HCT116 (cell line): Measurements from ENCODE around the gene F2RL1. TPM values are rescaled to one million over a fixed set of nuclear protein-coding genes. Genes with fewer than 3 reads are reported as not detected.

Experiments used
- ATAC-seq: fragments of 200-7000 bp; cut with Tn5 transposase; 2 replicates; pipeline ENCODE4 v1.9.1; 2020; ENCODE audit warnings: mild to moderate bottlenecking, moderate library complexity
- BruUV-seq: library from RNA; stranded (reverse); fragments of 400-500 nt; replicated peaks from 2 replicates; lab custom pipeline; 2021; lab: Mats Ljungman, UMichigan
- CTCF ChIA-PET: fragments of 300-600 bp; sonication (Branson Sonifier 250); formaldehyde crosslinking; loops from one replicate; lab custom pipeline; 2021; ENCODE audit warnings: antibody characterized with exemption; lab: Charles Lee
- POLR2A ChIA-PET: fragments of 300-600, 350-600 bp; sonication (Branson Sonifier 250); formaldehyde crosslinking; loops from one replicate; lab custom pipeline; 2021; ENCODE audit warnings: antibody characterized with exemption; lab: Charles Lee
- RAD21 ChIA-PET, 2 experiments: fragments of 300-600 bp; sonication (Branson Sonifier 250); formaldehyde crosslinking; loops; one replicate each; lab custom pipeline; 2023; ENCODE audit warnings: low total read pairs in 2 of 2; ENCODE audit not compliant: uncharacterized antibody in 2 of 2, unreplicated experiment in 2 of 2, low non-redundant PET in 1 of 2; lab: Charles Lee
- DNase-seq: peaks from one replicate; pipeline ENCODE4 v3.0.0-alpha.2; 2010; ENCODE audit warnings: low read depth, low spot score
- H2AFZ ChIP-seq: fragments of 200-600 bp; shearing (Covaris generic), sonication (generic); 2 replicates; pipeline ENCODE4 v1.6.1; 2017; ENCODE audit warnings: low read depth, mixed run types, mixed read lengths, antibody characterized with exemption, low read length; ENCODE audit not compliant: poor library complexity, severe bottlenecking
- H3K27ac ChIP-seq: 2 replicates; pipeline ENCODE4 v1.5.1; 2012; ENCODE audit warnings: low read depth, low read length
- H3K27me3 ChIP-seq: fragments of 200-600 bp; sonication (generic); 2 replicates; pipeline ENCODE4 v1.6.1; 2016; ENCODE audit warnings: mixed run types, low read length, mixed read lengths; ENCODE audit not compliant: insufficient read depth
- H3K36me3 ChIP-seq, 2 experiments: fragments of 200-500 bp in 1 of 2; fragments of 200-600 bp in 1 of 2; sonication (Bioruptor generic) in 1 of 2; sonication (generic) in 1 of 2; 2 replicates each; pipeline versions ENCODE4 v1.5.1 to v1.6.1; 2014 to 2016; ENCODE audit warnings: low read length in 2 of 2, inconsistent platforms in 1 of 2, mixed read lengths in 1 of 2, mixed run types in 1 of 2; ENCODE audit not compliant: insufficient read depth in 2 of 2, control insufficient read depth in 1 of 2
- H3K4me1 ChIP-seq, 2 experiments: fragments of 200-600 bp in 1 of 2; sonication (generic) in 1 of 2; 2 replicates each; pipeline versions ENCODE4 v1.5.1 to v1.6.1; 2012 to 2017; ENCODE audit warnings: low read length in 2 of 2, inconsistent platforms in 1 of 2, mild to moderate bottlenecking in 1 of 2, mixed read lengths in 1 of 2, mixed run types in 1 of 2, moderate library complexity in 1 of 2; ENCODE audit not compliant: insufficient read depth in 2 of 2, control insufficient read depth in 1 of 2
- H3K4me2 ChIP-seq: fragments of 200-600 bp; sonication (generic); 2 replicates; pipeline ENCODE4 v1.6.1; 2017; ENCODE audit warnings: mixed run types, low read length, mixed read lengths
- H3K4me3 ChIP-seq, 2 experiments: fragments of 200-600 bp in 1 of 2; sonication (generic) in 1 of 2; replicated peaks in 1 of 2; 2 replicates each; pipeline ENCODE4 v1.5.1; 2011 to 2016; ENCODE audit warnings: low read length in 2 of 2, control low read depth in 1 of 2, low read depth in 1 of 2, mild to moderate bottlenecking in 1 of 2, mixed read lengths in 1 of 2, mixed run types in 1 of 2
- H3K79me2 ChIP-seq: fragments of 200-600 bp; sonication (generic); 2 replicates; pipeline ENCODE4 v1.6.1; 2017; ENCODE audit warnings: mild to moderate bottlenecking, mixed run types, low read length, moderate library complexity, mixed read lengths; ENCODE audit not compliant: insufficient read depth
- H3K9ac ChIP-seq: fragments of 200-600 bp; sonication (generic); 2 replicates; pipeline ENCODE4 v1.6.1; 2016; ENCODE audit warnings: low read length, mixed read lengths
- H3K9me2 ChIP-seq: fragments of 200-600 bp; sonication (generic), shearing (Covaris generic); 2 replicates; pipeline ENCODE4 v1.6.1; 2017; ENCODE audit warnings: mixed run types, mild to moderate bottlenecking, moderate library complexity; ENCODE audit not compliant: insufficient read depth
- H3K9me3 ChIP-seq, 2 experiments: fragments of 200-500 bp in 1 of 2; fragments of 200-600 bp in 1 of 2; sonication (Bioruptor generic) in 1 of 2; sonication (generic) in 1 of 2; 2 replicates each; pipeline ENCODE4 v1.6.1; 2014 to 2017; ENCODE audit warnings: low read length in 2 of 2, mixed read lengths in 2 of 2, inconsistent platforms in 1 of 2, low read depth in 1 of 2, mild to moderate bottlenecking in 1 of 2, mixed run types in 1 of 2, moderate library complexity in 1 of 2; ENCODE audit not compliant: control insufficient read depth in 1 of 2, insufficient read depth in 1 of 2
- H4K20me1 ChIP-seq: fragments of 200-600 bp; sonication (generic), shearing (Covaris generic); 2 replicates; pipeline ENCODE4 v1.6.1; 2017; ENCODE audit warnings: mixed run types, mild to moderate bottlenecking, moderate library complexity; ENCODE audit not compliant: insufficient read depth
- CBX3 ChIP-seq: IDR thresholded peaks from 2 replicates; pipeline ENCODE4 v1.6.1; 2012; ENCODE audit warnings: low read depth
- CEBPB ChIP-seq: IDR thresholded peaks from 2 replicates; pipeline ENCODE4 v1.6.1; 2012; ENCODE audit warnings: low read depth
- EGR1 ChIP-seq: IDR thresholded peaks from 2 replicates; pipeline ENCODE4 v1.6.1; 2012; ENCODE audit warnings: low read depth
- ELF1 ChIP-seq: IDR thresholded peaks from 2 replicates; pipeline ENCODE4 v1.6.1; 2012; ENCODE audit warnings: low read depth, borderline replicate concordance
- EZH2 ChIP-seq: fragments of 200-600 bp; sonication (generic); IDR thresholded peaks from 2 replicates; pipeline ENCODE4 v1.6.1; 2017; ENCODE audit warnings: antibody characterized with exemption, mixed run types
- EZH2phosphoT487 ChIP-seq: fragments of 200-600 bp; IDR thresholded peaks from 2 replicates; pipeline ENCODE4 v1.6.1; 2018; ENCODE audit warnings: antibody characterized with exemption, borderline replicate concordance
- FOSL1 ChIP-seq: IDR thresholded peaks from 2 replicates; pipeline ENCODE4 v1.6.1; 2012; ENCODE audit warnings: low read depth
- JUND ChIP-seq: IDR thresholded peaks from 2 replicates; pipeline ENCODE4 v1.6.1; 2012
- POLR2A ChIP-seq: IDR thresholded peaks from 2 replicates; pipeline ENCODE4 v1.7.0; 2011; ENCODE audit warnings: borderline replicate concordance; ENCODE audit not compliant: insufficient read depth, insufficient read length; ENCODE audit errors: extremely low read depth
- POLR2AphosphoS5 ChIP-seq: IDR thresholded peaks from 2 replicates; pipeline ENCODE4 v1.6.1; 2011; ENCODE audit warnings: mild to moderate bottlenecking, low read depth, low read length, moderate library complexity
- RAD21 ChIP-seq: IDR thresholded peaks from 2 replicates; pipeline ENCODE4 v1.6.1; 2012; ENCODE audit warnings: low read depth, mild to moderate bottlenecking
- REST ChIP-seq: IDR thresholded peaks from 2 replicates; pipeline ENCODE4 v1.6.1; 2012; ENCODE audit warnings: low read depth
- SIN3A ChIP-seq: IDR thresholded peaks from 2 replicates; pipeline ENCODE4 v1.6.1; 2012; ENCODE audit warnings: low read depth
- SP1 ChIP-seq: IDR thresholded peaks from 2 replicates; pipeline ENCODE4 v1.6.1; 2012; ENCODE audit warnings: low read depth
- SRF ChIP-seq: IDR thresholded peaks from 2 replicates; pipeline ENCODE4 v1.6.1; 2012; ENCODE audit warnings: low read depth
- TCF7L2 ChIP-seq: IDR thresholded peaks from 2 replicates; pipeline ENCODE4 v1.7.0; 2011; ENCODE audit warnings: borderline replicate concordance, inconsistent platforms; ENCODE audit not compliant: insufficient read depth, insufficient read length; ENCODE audit errors: extremely low read depth
- YY1 ChIP-seq: IDR thresholded peaks from 2 replicates; pipeline ENCODE4 v1.6.1; 2011; ENCODE audit warnings: low read length, low read depth, moderate library complexity, mild to moderate bottlenecking; ENCODE audit not compliant: insufficient replicate concordance; ENCODE audit errors: extremely low read depth
- ZBTB33 ChIP-seq: IDR thresholded peaks from 2 replicates; pipeline ENCODE4 v1.6.1; 2011; ENCODE audit warnings: mild to moderate bottlenecking, low read length, moderate library complexity; ENCODE audit not compliant: insufficient replicate concordance; ENCODE audit errors: extremely low read depth
- ZFX ChIP-seq: fragments of 450-650 bp; IDR thresholded peaks from 2 replicates; pipeline ENCODE4 v1.6.1; 2017
- intact Hi-C: fragments of 100-400 bp; cut with micrococcal nuclease; formaldehyde crosslinking; loops from 2 replicates; pipeline ENCODE4 v1.10.0; 2022
- total RNA-seq: library from RNA; stranded (reverse); gene quantifications from one replicate; pipeline ENCODE4 v1.2.1, GENCODE V29; 2021; ENCODE audit not compliant: unreplicated experiment
- TF ChIP-seq, protein P1 (sequence below): IDR thresholded peaks from 2 replicates; pipeline ENCODE4 v1.6.1; 2012
- TF ChIP-seq, protein P2 (sequence below): IDR thresholded peaks from 2 replicates; pipeline ENCODE4 v1.6.1; 2012

The F2RL1 gene
- total RNA-seq, 1 experiment from 2014 or later, result 119 TPM

GRCh38 chr5:76838481-76839261 lies 19.8 kb downstream of the F2RL1 start:
- H3K9me2 ChIP-seq, result no peaks in the 10 kb centered on the region
- peak; percentile 79 for ATAC-seq
- DNase-seq, result peak; percentile 92
- RAD21 ChIA-PET, result interaction anchor here in 1 of 2 experiments (0.7 kb wide), 1 partner anchor 11 kb away, joined by 3 read pairs; no protein-coding TSS in a partner anchor
- H3K4me3 ChIP-seq, result peak overlapping the region; percentile 3 to 30; a peak in 2 of 4 replicates
- POLR2A ChIA-PET, result interaction anchor here (1.3 kb wide), 1 partner anchor 32 kb away, joined by 4 read pairs; no protein-coding TSS in a partner anchor
- H3K4me1 ChIP-seq, result peaks cover 68 to 82% of the 10 kb centered on the region in 2 experiments
- H3K79me2 ChIP-seq, result peaks cover 33% of the 10 kb centered on the region
- H3K36me3 ChIP-seq, result peaks cover 5 to 9% of the 10 kb centered on the region in 2 experiments; a peak in 3 of 4 replicates
- no TSS peak for BruUV-seq
- H3K9me3 ChIP-seq, result no peaks in the 10 kb centered on the region
- no peaks in the 10 kb centered on the region for H3K27me3 ChIP-seq
- H3K9ac ChIP-seq, result peak overlapping the region; percentile 70
- H3K4me2 ChIP-seq, result peak overlapping the region; percentile 80
- intact Hi-C loops, result loop anchor here (1.0 to 5.0 kb wide), 3 partner anchors 20 to 236 kb away; no protein-coding TSS in a partner anchor
- CTCF ChIA-PET, result interaction anchor here (0.7 to 0.8 kb wide), 2 partner anchors 64 kb away, joined by 3 to 4 read pairs; no protein-coding TSS in a partner anchor
- no peaks in the 10 kb centered on the region for H4K20me1 ChIP-seq
- H3K27ac ChIP-seq, result peak overlapping the region; percentile 96
- H2AFZ ChIP-seq, result no peak overlapping the region
- TF ChIP-seq POLR2AphosphoS5 (peak; percentile 39), TCF7L2 (no peak), SRF (peak; percentile 64; the same call in 1 of the 2 replicates), EGR1 (no peak), SP1 (peak; percentile 74), ZBTB33 (peak; percentile 29), EZH2 (no peak), RAD21 (peak; percentile 15), POLR2A (no peak), CBX3 (peak; percentile 45; the same call in 1 of the 2 replicates), CEBPB (peak; percentile 60; the same call in 1 of the 2 replicates), ELF1 (no peak), FOSL1 (peak; percentile 81), JUND (peak; percentile 72), REST (no peak), SIN3A (peak; percentile 32; the same call in 1 of the 2 replicates), ZFX (no peak), EZH2phosphoT487 (no peak), YY1 (no peak)
- TF ChIP-seq, protein P1, sequence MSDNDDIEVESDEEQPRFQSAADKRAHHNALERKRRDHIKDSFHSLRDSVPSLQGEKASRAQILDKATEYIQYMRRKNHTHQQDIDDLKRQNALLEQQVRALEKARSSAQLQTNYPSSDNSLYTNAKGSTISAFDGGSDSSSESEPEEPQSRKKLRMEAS, result no peak
- TF ChIP-seq, protein P2, sequence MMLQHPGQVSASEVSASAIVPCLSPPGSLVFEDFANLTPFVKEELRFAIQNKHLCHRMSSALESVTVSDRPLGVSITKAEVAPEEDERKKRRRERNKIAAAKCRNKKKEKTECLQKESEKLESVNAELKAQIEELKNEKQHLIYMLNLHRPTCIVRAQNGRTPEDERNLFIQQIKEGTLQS, result 0 out of 2 replicates have a peak, but pooled peaks have one; percentile 15
